ENCODE data around the gene CTCF. TPM values are rescaled to one million over a fixed set of nuclear protein-coding genes. Genes with fewer than 3 reads are reported as not detected.

Gene CTCF
- total RNA-seq, 2 experiments from 2014 or later, result 43.8 to 46.4 TPM

GRCh38 chr16:67548265-67549126 is 13.8 kb upstream of the CTCF start:
- no peak for TF ChIP-seq CTCF (IDR thresholded peaks at IDR 0.05)
- Mint-ChIP-seq H3K27ac (peak overlapping the region; percentile 92), H3K36me3 (ENCODE audit: low read depth) (peaks cover 20% of the 10 kb centered on the region), H3K27me3 (no peaks in the 10 kb centered on the region), H3K4me3 (no peak overlapping the region), H3K4me1 (ENCODE audit: low read depth) (peaks cover 49% of the 10 kb centered on the region), H3K9me3 (no peaks in the 10 kb centered on the region)
- no peak for ATAC-seq (ENCODE audit: poor library complexity)
- DNase-seq, result peak in 1 of 14 experiments; percentile 30
- Histone ChIP-seq H3K27ac (ENCODE audit: low read depth in 1 of 2, low read length in 2 of 2) (peak overlapping the region; percentile 72 to 76), H3K9me3 (ENCODE audit: control insufficient read depth in 1 of 2, insufficient read depth in 1 of 2, low read length in 2 of 2) (no peaks in the 10 kb centered on the region), H3K4me1 (ENCODE audit: insufficient read depth, low read length) (peaks cover 52% of the 10 kb centered on the region), H3K27me3 (ENCODE audit: control insufficient read depth in 1 of 2, insufficient read depth in 2 of 2, low read length in 2 of 2) (no peaks in the 10 kb centered on the region), H3K4me3 (ENCODE audit: low read length) (peak overlapping the region; percentile 44), H3K36me3 (ENCODE audit: insufficient read depth, low read length) (peaks cover 21% of the 10 kb centered on the region)
- intact Hi-C loops (cut with DNase I, micrococcal nuclease), result no loop called here
- ChIA-PET POLR2A (interaction anchor here (1.0 to 6.9 kb wide), 14 partner anchors 11 to 388 kb away, joined by 3 to 358 read pairs (median 8); partner anchors contain the start of genes ACD, ATP6V0D1, C16orf86 and CARMIL2), CTCF (interaction anchor here (0.9 to 9.6 kb wide), 10 partner anchors 8 to 124 kb away, joined by 3 to 119 read pairs (median 22); partner anchors contain the start of genes ATP6V0D1, CARMIL2 and CTCF)

- H3K4me3 ChIP-seq (ENCODE audit: low read length), result no peak overlapping the region
- TF ChIP-seq CTCF (IDR thresholded peaks at IDR 0.05), result no peak
- H3K36me3 Mint-ChIP-seq (ENCODE audit: low read depth), result peaks cover 17% of the 10 kb centered on the region
- peaks cover 16% of the 10 kb centered on the region for H3K36me3 ChIP-seq (ENCODE audit: insufficient read depth, low read length)
- peaks cover 53% of the 10 kb centered on the region for H3K4me1 ChIP-seq (ENCODE audit: insufficient read depth, low read length)
- no peaks in the 10 kb centered on the region for H3K9me3 ChIP-seq (ENCODE audit: control insufficient read depth in 1 of 2, insufficient read depth in 1 of 2, low read length in 2 of 2)
- POLR2A ChIA-PET, result interaction anchor here (4.9 to 6.0 kb wide), 2 partner anchors 13 to 95 kb away, joined by 60 to 90 read pairs; partner anchors contain the start of genes CARMIL2 and CTCF
- H3K27me3 ChIP-seq (ENCODE audit: control insufficient read depth in 1 of 2, insufficient read depth in 2 of 2, low read length in 2 of 2), result no peaks in the 10 kb centered on the region
- DNase-seq, result no peak
- CTCF ChIA-PET, result interaction anchor here (0.8 to 3.0 kb wide), 3 partner anchors 13 to 267 kb away, joined by 3 to 119 read pairs (median 8); partner anchors contain the start of gene CTCF
- H3K4me1 Mint-ChIP-seq (ENCODE audit: low read depth), result peaks cover 53% of the 10 kb centered on the region
- peak overlapping the region; percentile 92 for H3K27ac Mint-ChIP-seq
- no peak for ATAC-seq (ENCODE audit: poor library complexity)
- no peaks in the 10 kb centered on the region for H3K27me3 Mint-ChIP-seq
- no peaks in the 10 kb centered on the region for H3K9me3 Mint-ChIP-seq
- no peak overlapping the region for H3K4me3 Mint-ChIP-seq
- intact Hi-C loops (cut with DNase I, micrococcal nuclease), result no loop called here
- peak overlapping the region; percentile 72 to 76 for H3K27ac ChIP-seq (ENCODE audit: low read depth in 1 of 2, low read length in 2 of 2)
Measured at GRCh38 chr16:67549240-67549639, 13.1 kb upstream of the CTCF start.

GRCh38 chr16:67549936-67550335 is 12.4 kb upstream of the CTCF start:
- intact Hi-C loops (cut with DNase I, micrococcal nuclease), result no loop called here
- Mint-ChIP-seq H3K4me1 (ENCODE audit: low read depth) (peaks cover 57% of the 10 kb centered on the region), H3K27me3 (no peaks in the 10 kb centered on the region), H3K27ac (peak overlapping the region; percentile 92), H3K4me3 (peak overlapping the region; percentile 25), H3K9me3 (no peaks in the 10 kb centered on the region), H3K36me3 (ENCODE audit: low read depth) (peaks cover 14% of the 10 kb centered on the region)
- Histone ChIP-seq H3K4me3 (ENCODE audit: low read length) (no peak overlapping the region), H3K9me3 (ENCODE audit: control insufficient read depth in 1 of 2, insufficient read depth in 1 of 2, low read length in 2 of 2) (no peaks in the 10 kb centered on the region), H3K4me1 (ENCODE audit: insufficient read depth, low read length) (peaks cover 58% of the 10 kb centered on the region), H3K27ac (ENCODE audit: low read depth in 1 of 2, low read length in 2 of 2) (peak overlapping the region in 1 of 2 donors; percentile 76), H3K36me3 (ENCODE audit: insufficient read depth, low read length) (peaks cover 12% of the 10 kb centered on the region), H3K27me3 (ENCODE audit: control insufficient read depth in 1 of 2, insufficient read depth in 2 of 2, low read length in 2 of 2) (no peaks in the 10 kb centered on the region)
- DNase-seq (no peak), ATAC-seq (ENCODE audit: poor library complexity) (no peak)
- TF ChIP-seq CTCF (IDR thresholded peaks at IDR 0.05), result no peak
- ChIA-PET CTCF (interaction anchor here (1.1 to 2.3 kb wide), 2 partner anchors 13 to 29 kb away, joined by 3 to 8 read pairs; no protein-coding TSS in a partner anchor), POLR2A (interaction anchor here (4.9 to 6.0 kb wide), 2 partner anchors 12 to 94 kb away, joined by 60 to 90 read pairs; partner anchors contain the start of genes CARMIL2 and CTCF)

Measured in CD4-positive, alpha-beta T cell (primary cell).